ENCODE measurements around the gene DGCR6. TPM values are rescaled to one million over a fixed set of nuclear protein-coding genes. Genes with fewer than 3 reads are reported as not detected.
"Not testable (repeated sequence)": the region's sequence is repeated elsewhere in the genome, so short reads cannot be mapped to it uniquely, and the experiment has no call there.

The DGCR6 gene
- total RNA-seq, 1 donor from 2014 or later, result 0.35 TPM

- ChIA-PET POLR2A (no interaction called here), CTCF (interaction anchor here (1.0 kb wide), 1 partner anchor 780 kb away, joined by 3 read pairs; no protein-coding TSS in a partner anchor)
- ATAC-seq (ENCODE audit: low read depth) (no peak), DNase-seq (no peak)
- Mint-ChIP-seq H3K27ac (no peak overlapping the region), H3K27me3 (peaks cover 17% of the 10 kb centered on the region), H3K36me3 (ENCODE audit: low read depth) (no peaks in the 10 kb centered on the region), H3K9me3 (no peaks in the 10 kb centered on the region), H3K4me3 (no peak overlapping the region), H3K4me1 (no peaks in the 10 kb centered on the region)
- TF ChIP-seq, protein P1, sequence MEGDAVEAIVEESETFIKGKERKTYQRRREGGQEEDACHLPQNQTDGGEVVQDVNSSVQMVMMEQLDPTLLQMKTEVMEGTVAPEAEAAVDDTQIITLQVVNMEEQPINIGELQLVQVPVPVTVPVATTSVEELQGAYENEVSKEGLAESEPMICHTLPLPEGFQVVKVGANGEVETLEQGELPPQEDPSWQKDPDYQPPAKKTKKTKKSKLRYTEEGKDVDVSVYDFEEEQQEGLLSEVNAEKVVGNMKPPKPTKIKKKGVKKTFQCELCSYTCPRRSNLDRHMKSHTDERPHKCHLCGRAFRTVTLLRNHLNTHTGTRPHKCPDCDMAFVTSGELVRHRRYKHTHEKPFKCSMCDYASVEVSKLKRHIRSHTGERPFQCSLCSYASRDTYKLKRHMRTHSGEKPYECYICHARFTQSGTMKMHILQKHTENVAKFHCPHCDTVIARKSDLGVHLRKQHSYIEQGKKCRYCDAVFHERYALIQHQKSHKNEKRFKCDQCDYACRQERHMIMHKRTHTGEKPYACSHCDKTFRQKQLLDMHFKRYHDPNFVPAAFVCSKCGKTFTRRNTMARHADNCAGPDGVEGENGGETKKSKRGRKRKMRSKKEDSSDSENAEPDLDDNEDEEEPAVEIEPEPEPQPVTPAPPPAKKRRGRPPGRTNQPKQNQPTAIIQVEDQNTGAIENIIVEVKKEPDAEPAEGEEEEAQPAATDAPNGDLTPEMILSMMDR (IDR thresholded peaks at IDR 0.05), result no peak
- intact Hi-C loops (cut with micrococcal nuclease), result no loop called here
Observed at GRCh38 chr22:18950141-18950540, 44.0 kb downstream of the DGCR6 start.

DNA sequence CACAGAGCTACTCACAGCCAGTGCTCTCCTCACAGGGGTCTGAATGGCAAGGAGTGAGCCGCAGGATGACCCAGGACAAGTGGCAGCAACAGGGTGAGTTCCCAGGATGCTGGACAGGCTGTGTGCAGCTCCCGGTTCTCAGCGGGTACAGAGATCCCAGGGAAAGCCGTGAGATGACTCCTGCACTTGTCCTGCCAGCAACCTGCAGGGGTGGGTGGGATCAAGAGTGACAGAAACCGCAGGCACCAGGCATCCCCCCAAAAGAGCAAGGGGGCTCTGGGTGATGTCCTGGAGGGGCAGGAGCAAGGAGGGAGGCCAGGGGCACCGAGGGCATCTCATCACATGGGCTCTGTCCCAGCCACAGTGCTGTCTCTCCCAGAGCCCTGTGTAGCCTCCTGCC lies 45.9 kb downstream of the DGCR6 start:
- Mint-ChIP-seq H3K4me1 (no peaks in the 10 kb centered on the region), H3K27me3 (peaks cover 19% of the 10 kb centered on the region), H3K9me3 (no peaks in the 10 kb centered on the region), H3K4me3 (no peak overlapping the region), H3K27ac (no peak overlapping the region), H3K36me3 (ENCODE audit: low read depth) (no peaks in the 10 kb centered on the region)
- TF ChIP-seq, protein P1 (IDR thresholded peaks at IDR 0.05), result no peak
- intact Hi-C loops (cut with micrococcal nuclease), result no loop called here
- ATAC-seq (ENCODE audit: low read depth) (no peak), DNase-seq (no peak)
- CTCF ChIA-PET, result no interaction called here
- POLR2A ChIA-PET, result no interaction called here

GRCh38 chr22:18953128-18953527 lies 47.0 kb downstream of the DGCR6 start:
- peaks cover 15% of the 10 kb centered on the region for H3K27me3 Mint-ChIP-seq
- POLR2A ChIA-PET; H3K4me3 Mint-ChIP-seq; CTCF ChIA-PET; intact Hi-C loops (cut with micrococcal nuclease); ATAC-seq (ENCODE audit: low read depth); H3K9me3 Mint-ChIP-seq; H3K4me1 Mint-ChIP-seq; H3K36me3 Mint-ChIP-seq (ENCODE audit: low read depth); H3K27ac Mint-ChIP-seq: not testable (repeated sequence)
- DNase-seq, result peak; percentile 0

DNA sequence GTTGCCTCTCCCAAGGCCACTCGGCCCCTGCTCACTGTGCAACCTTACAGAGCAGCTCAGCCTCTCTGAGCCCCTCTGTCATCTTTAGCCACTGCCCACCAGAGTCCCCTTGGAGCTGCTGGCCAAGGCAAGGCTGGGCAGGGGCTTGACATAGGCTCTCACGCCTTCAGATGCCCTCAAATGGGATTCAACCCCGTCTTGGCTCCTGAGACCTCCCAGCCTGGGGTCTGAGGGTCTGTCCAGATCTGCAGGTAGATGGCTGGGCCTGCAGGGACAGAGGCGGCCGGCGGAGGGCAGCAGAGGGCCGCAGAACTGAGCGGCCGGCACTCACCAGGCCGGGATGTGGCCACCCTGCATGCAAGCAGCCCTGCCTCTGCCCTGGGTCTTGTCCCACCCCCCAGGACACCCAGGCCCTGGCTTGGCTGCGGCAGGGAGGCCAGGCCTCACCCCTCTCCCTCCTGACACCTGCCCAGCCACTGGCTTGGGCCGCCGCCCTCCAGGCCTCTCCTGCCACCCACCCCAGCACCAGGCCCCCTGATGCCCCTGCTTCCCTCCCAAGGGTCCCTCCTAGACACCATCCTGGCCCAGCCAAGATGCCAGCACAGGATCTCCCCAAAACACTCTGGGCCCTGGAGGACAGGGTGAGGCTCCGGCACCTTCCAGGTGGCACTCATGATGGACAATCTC lies 48.3 kb downstream of the DGCR6 start:
- H3K36me3 Mint-ChIP-seq (ENCODE audit: low read depth); intact Hi-C loops (cut with micrococcal nuclease); H3K27ac Mint-ChIP-seq; H3K4me1 Mint-ChIP-seq; H3K9me3 Mint-ChIP-seq; H3K4me3 Mint-ChIP-seq; POLR2A ChIA-PET; H3K27me3 Mint-ChIP-seq: not testable (repeated sequence)
- CTCF ChIA-PET, result interaction anchor here (0.8 kb wide), 1 partner anchor 190 kb away, joined by 4 read pairs; the partner anchor contains the start of gene ESS2
- ATAC-seq (ENCODE audit: low read depth) (peak; percentile 97), DNase-seq (peak; percentile 61)

DNA sequence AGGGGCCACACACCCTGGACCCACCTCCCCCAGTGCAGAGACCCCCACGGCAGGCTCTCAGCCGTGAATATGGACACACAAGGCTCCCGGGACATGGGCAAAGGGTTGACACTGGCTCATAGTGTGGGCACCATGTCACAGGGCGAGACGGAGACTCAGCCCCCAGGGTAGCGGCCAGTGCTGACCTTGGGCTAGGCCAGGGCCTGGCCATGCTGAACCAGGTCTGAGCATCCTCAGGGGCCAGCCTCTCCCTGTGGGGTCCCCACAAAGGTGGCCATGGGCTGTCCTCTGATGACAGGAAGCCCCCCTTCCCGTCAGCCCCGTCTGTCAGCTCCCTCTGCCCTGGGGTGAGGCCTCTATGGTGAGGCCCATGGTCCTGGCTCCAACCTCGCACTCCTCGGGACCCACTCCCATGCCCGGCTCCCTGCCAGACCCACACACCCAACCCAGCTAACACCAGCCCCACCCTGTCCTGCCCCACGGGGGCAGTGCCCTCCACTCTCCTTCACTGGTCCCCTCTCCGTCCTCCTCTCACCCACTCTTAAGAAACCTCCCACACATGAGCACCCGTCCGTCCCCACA lies 49.0 kb downstream of the DGCR6 start:
- ATAC-seq (ENCODE audit: low read depth) (no peak), DNase-seq (no peak)
- Mint-ChIP-seq H3K4me1 (no peaks in the 10 kb centered on the region), H3K27ac (no peak overlapping the region), H3K36me3 (ENCODE audit: low read depth) (no peaks in the 10 kb centered on the region), H3K27me3 (peaks cover 3% of the 10 kb centered on the region), H3K4me3 (no peak overlapping the region), H3K9me3 (no peaks in the 10 kb centered on the region)
- intact Hi-C loops (cut with micrococcal nuclease), result no loop called here
- ChIA-PET CTCF (interaction anchor here (1.6 kb wide), 1 partner anchor 675 kb away, joined by 7 read pairs; no protein-coding TSS in a partner anchor), POLR2A (no interaction called here)
- TF ChIP-seq, protein P1 (IDR thresholded peaks at IDR 0.05), result no peak

DNA sequence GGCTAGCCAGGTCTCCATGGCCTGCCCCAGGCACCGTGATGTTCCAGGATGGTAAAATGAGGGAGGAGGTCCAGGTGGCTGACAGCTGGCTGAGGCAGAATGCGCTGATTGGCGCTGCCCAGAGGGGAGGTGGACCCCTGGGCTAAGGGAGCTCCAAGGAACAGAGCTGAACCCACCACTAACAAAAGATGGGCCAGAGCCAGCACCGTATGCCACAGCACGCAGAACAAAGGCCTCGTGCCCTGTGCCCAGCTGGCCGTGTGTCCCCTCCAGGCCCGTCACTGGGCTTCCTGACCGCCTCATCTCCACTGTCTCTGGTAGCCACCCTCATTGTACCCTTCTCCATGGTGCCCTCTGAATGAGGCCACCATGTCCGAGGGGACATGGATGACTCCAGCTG lies 49.6 kb downstream of the DGCR6 start:
- Mint-ChIP-seq H3K27ac (no peak overlapping the region), H3K27me3 (peaks cover 2% of the 10 kb centered on the region), H3K4me1 (no peaks in the 10 kb centered on the region), H3K9me3 (no peaks in the 10 kb centered on the region), H3K36me3 (ENCODE audit: low read depth) (no peaks in the 10 kb centered on the region), H3K4me3 (no peak overlapping the region)
- CTCF ChIA-PET, result interaction anchor here (1.6 kb wide), 1 partner anchor 674 kb away, joined by 7 read pairs; no protein-coding TSS in a partner anchor
- intact Hi-C loops (cut with micrococcal nuclease), result no loop called here
- no peak for DNase-seq
- ATAC-seq (ENCODE audit: low read depth), result no peak
- TF ChIP-seq, protein P1 (IDR thresholded peaks at IDR 0.05), result no peak
- POLR2A ChIA-PET, result no interaction called here

DNA sequence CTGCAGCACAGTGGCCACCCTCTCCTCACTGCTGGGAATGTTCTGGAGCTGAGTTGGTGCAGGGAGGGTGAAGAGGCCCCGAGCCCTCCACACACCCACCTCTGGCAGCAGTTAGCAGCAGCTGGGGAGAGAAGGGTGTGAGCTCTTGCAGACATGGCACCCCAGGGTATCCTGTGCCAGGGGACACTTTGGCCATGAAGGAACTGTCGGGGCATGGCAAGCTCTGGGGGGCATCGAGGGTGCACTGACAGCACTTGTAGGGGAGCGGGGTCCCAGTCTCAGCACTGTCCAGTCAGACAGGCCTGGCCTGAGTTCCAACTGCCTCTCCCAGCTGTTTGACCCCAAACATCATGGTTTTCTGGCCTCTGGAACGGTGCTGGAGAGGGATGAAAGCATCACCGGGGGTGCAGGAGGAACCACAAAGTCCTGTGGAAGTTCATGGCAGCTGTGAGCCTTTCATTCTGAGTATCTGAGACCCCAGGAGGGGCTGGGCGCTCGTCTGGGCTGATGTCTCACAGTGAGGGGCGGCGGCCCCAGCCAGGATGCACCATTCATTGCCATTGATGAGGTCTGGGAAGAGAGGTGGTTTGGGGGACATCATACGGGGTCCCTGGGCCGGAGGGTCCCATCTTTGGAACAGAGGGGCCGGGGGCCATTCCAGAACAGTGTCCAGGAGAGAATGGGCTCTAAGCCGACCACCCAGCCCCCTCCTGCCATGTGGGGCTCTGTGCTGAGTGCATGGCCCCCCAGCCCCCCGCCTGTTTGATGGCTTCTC lies 50.2 kb downstream of the DGCR6 start:
- POLR2A ChIA-PET, result interaction anchor here (0.7 kb wide), 1 partner anchor 961 kb away, joined by 4 read pairs; no protein-coding TSS in a partner anchor
- H3K4me1 Mint-ChIP-seq; ATAC-seq (ENCODE audit: low read depth); H3K27ac Mint-ChIP-seq; DNase-seq; H3K9me3 Mint-ChIP-seq; intact Hi-C loops (cut with micrococcal nuclease); H3K4me3 Mint-ChIP-seq; H3K36me3 Mint-ChIP-seq (ENCODE audit: low read depth); H3K27me3 Mint-ChIP-seq: not testable (repeated sequence)
- CTCF ChIA-PET, result interaction anchor here (1.6 kb wide), 1 partner anchor 674 kb away, joined by 7 read pairs; no protein-coding TSS in a partner anchor

GRCh38 chr22:18956956-18957355 lies 50.8 kb downstream of the DGCR6 start:
- H3K27ac Mint-ChIP-seq; CTCF ChIA-PET; ATAC-seq (ENCODE audit: low read depth); H3K36me3 Mint-ChIP-seq (ENCODE audit: low read depth); H3K27me3 Mint-ChIP-seq; intact Hi-C loops (cut with micrococcal nuclease); DNase-seq; H3K4me3 Mint-ChIP-seq; H3K4me1 Mint-ChIP-seq; H3K9me3 Mint-ChIP-seq: not testable (repeated sequence)
- POLR2A ChIA-PET, result interaction anchor here (0.7 kb wide), 1 partner anchor 960 kb away, joined by 4 read pairs; no protein-coding TSS in a partner anchor
